Kidney (tissue), 14 donors: ENCODE results near the gene MRGPRD. TPM values are rescaled to one million over a fixed set of nuclear protein-coding genes. Genes with fewer than 3 reads are reported as not detected.

Experiments
- DNase-seq, 5 donors: peaks; one replicate each; pipeline ENCODE4 v3.0.0-alpha.2; 2013 to 2020
- FAIRE-seq: peaks from 2 replicates; lab custom pipeline; 2012; peaks lifted over from hg19 to GRCh38; lab: Jason Lieb, UNC
- H3K27ac ChIP-seq, 2 donors: one replicate each; pipeline ENCODE4 v1.7.0; 2013; ENCODE audit warnings: low read depth in 2 of 2, low read length in 2 of 2, inconsistent platforms in 1 of 2
- H3K27me3 ChIP-seq: one replicate; pipeline ENCODE4 v1.7.1; 2013; ENCODE audit warnings: low read length, inconsistent platforms; ENCODE audit not compliant: control insufficient read depth, insufficient read depth
- H3K36me3 ChIP-seq, 3 donors: one replicate each; pipeline versions ENCODE4 v1.7.0 to v1.7.1; 2013; ENCODE audit warnings: low read length in 3 of 3, control low read depth in 1 of 3, inconsistent platforms in 1 of 3; ENCODE audit not compliant: insufficient read depth in 3 of 3, control insufficient read depth in 2 of 3
- H3K4me1 ChIP-seq, 3 donors: one replicate each; pipeline versions ENCODE4 v1.7.0 to v1.7.1; 2013; ENCODE audit warnings: low read length in 3 of 3, inconsistent platforms in 1 of 3, low read depth in 1 of 3; ENCODE audit not compliant: control insufficient read depth in 2 of 3, insufficient read depth in 2 of 3
- H3K4me3 ChIP-seq, 3 donors: one replicate each; pipeline versions ENCODE4 v1.7.0 to v1.8.1; 2013; ENCODE audit warnings: low read length in 3 of 3, control low read depth in 1 of 3, inconsistent platforms in 1 of 3
- H3K9ac ChIP-seq, 3 donors: one replicate each; pipeline versions ENCODE4 v1.7.0 to v1.7.1; 2013; ENCODE audit warnings: low read length in 3 of 3, control low read depth in 1 of 3, inconsistent platforms in 1 of 3
- H3K9me3 ChIP-seq, 3 donors: one replicate each; pipeline versions ENCODE4 v1.7.0 to v1.7.1; 2013; ENCODE audit warnings: low read length in 3 of 3, control low read depth in 1 of 3, inconsistent platforms in 1 of 3; ENCODE audit not compliant: control insufficient read depth in 2 of 3, insufficient read depth in 1 of 3
- intact Hi-C: fragments of 100-400 bp; cut with DNase I; formaldehyde crosslinking; loops from one replicate; pipeline ENCODE4 v1.11.1; 2022
- polyA plus RNA-seq: library from polyadenylated mRNA; stranded (reverse); fragments of 350-450 nt; fragmentation: Illumina TruSeq; extraction: RNeasy Lipid Tissue Mini Kit (QIAGEN cat#74804); gene quantifications from one replicate; pipeline ENCODE4 v1.2.3, GENCODE V29; 2014; ENCODE audit warnings: low read depth, low replicate concordance; ENCODE audit not compliant: insufficient read depth
- total RNA-seq: library from RNA; stranded (reverse); fragmentation: NEBNext Ultra II Directional; extraction: Animal tissue kit (Norgen Biotek cat#: 25700); gene quantifications from one replicate; pipeline ENCODE4 v1.2.1, GENCODE V29; 2021
- TF ChIP-seq, protein P1 (sequence below): IDR thresholded peaks from 3 replicates; pipeline ENCODE4 v1.5.1; 2012; ENCODE audit warnings: mild to moderate bottlenecking, moderate library complexity, borderline replicate concordance; ENCODE audit not compliant: insufficient read depth; ENCODE audit errors: extremely low read depth
- donor health status: control.
- donor health status: control.
- donor health status: control.
- donor health status: control.
- donor health status: control.
- donor health status: DM: yes; HTN: yes; CAD: no.
- donor health status: Normal renal cell carcinoma (clear cell type).

MRGPRD gene
- total and polyA plus RNA-seq, 2 donors from 2014 or later = not detected

DNA sequence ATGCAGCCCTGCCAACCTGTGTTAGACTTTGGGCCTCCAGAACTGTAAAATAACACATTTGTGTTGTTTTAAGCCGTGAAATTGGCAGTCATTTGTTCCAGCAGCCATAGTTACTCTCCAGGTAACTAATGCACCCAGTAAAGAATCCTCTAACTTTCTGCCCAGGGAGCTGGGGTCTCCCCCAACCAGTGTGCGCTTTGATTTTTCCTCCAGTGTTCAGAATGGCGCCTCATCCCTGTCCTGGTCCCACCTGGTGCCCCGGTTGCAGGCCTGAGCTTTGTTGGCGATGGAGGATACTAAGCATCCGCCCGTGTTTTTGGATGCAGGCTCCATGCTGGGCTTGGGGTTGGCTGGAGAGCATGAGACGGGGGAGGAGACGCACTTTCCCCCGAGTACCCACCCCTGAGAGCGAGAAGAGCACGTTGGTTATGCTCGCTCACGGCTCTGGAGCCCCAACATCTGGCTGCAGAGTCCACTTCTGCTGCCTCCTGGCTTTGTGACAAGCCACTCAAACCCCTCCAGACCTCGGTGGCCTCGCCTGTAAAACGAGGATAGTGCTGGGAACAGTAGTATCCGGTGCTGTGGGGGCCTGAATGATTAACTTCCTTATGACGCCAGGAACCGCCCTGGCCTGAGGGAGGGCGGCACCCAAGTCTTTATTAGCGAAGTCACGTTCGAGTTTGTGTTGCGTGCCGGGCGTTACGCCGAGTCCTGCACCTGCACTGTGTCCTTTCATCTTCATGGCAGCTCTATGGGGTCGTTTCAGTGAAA, 25.8 kb downstream of the MRGPRD start:
- peak in 4 of 5 donors; percentile 60 to 79 (median 64) for DNase-seq
- no peak overlapping the region for H3K27ac ChIP-seq
- H3K4me1 ChIP-seq = no peaks in the 10 kb centered on the region
- H3K27me3 ChIP-seq = no peaks in the 10 kb centered on the region
- no peaks in the 10 kb centered on the region for H3K9me3 ChIP-seq
- no peaks in the 10 kb centered on the region for H3K36me3 ChIP-seq
- intact Hi-C loops = no loop called here
- H3K4me3 ChIP-seq = peak overlapping the region in 1 of 3 donors; percentile 25
- no peak for FAIRE-seq
- TF ChIP-seq, protein P1, sequence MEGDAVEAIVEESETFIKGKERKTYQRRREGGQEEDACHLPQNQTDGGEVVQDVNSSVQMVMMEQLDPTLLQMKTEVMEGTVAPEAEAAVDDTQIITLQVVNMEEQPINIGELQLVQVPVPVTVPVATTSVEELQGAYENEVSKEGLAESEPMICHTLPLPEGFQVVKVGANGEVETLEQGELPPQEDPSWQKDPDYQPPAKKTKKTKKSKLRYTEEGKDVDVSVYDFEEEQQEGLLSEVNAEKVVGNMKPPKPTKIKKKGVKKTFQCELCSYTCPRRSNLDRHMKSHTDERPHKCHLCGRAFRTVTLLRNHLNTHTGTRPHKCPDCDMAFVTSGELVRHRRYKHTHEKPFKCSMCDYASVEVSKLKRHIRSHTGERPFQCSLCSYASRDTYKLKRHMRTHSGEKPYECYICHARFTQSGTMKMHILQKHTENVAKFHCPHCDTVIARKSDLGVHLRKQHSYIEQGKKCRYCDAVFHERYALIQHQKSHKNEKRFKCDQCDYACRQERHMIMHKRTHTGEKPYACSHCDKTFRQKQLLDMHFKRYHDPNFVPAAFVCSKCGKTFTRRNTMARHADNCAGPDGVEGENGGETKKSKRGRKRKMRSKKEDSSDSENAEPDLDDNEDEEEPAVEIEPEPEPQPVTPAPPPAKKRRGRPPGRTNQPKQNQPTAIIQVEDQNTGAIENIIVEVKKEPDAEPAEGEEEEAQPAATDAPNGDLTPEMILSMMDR = no peak
- no peak overlapping the region for H3K9ac ChIP-seq

GRCh38 chr11:68950762-68951161, 30.0 kb downstream of the MRGPRD start:
- Histone ChIP-seq H3K9me3 (no peaks in the 10 kb centered on the region), H3K27me3 (no peaks in the 10 kb centered on the region), H3K27ac (no peak overlapping the region), H3K9ac (no peak overlapping the region), H3K36me3 (no peaks in the 10 kb centered on the region), H3K4me1 (no peaks in the 10 kb centered on the region), H3K4me3 (no peak overlapping the region)
- TF ChIP-seq, protein P1 = no peak
- DNase-seq = no peak
- intact Hi-C loops = no loop called here
- FAIRE-seq = no peak

DNA sequence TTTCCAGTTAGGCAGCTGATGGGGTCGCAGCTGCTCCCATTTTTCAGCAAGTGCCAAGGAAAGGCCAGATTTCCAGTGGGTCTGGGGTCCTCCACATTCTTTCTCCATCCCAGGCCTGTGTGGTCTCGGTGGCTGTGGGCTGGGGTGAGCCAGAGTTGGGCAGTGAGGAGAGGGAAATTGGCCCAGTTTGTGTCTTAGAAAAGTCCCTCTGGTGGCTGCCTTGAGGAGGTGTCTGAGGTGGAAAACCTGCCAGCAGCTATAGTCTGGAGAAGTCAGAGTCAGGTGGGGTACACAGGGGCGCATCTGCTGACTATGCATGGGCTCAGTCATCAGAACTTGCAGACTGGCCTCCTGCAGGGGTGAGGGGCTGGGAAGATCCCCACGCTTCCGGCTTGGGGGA, 30.5 kb downstream of the MRGPRD start:
- intact Hi-C loops = no loop called here
- H3K36me3 ChIP-seq = no peaks in the 10 kb centered on the region
- H3K9me3 ChIP-seq = no peaks in the 10 kb centered on the region
- no peaks in the 10 kb centered on the region for H3K4me1 ChIP-seq
- no peak overlapping the region for H3K4me3 ChIP-seq
- FAIRE-seq (no peak), DNase-seq (no peak)
- H3K27ac ChIP-seq = no peak overlapping the region
- TF ChIP-seq, protein P1 = no peak
- no peaks in the 10 kb centered on the region for H3K27me3 ChIP-seq
- H3K9ac ChIP-seq = no peak overlapping the region

DNA sequence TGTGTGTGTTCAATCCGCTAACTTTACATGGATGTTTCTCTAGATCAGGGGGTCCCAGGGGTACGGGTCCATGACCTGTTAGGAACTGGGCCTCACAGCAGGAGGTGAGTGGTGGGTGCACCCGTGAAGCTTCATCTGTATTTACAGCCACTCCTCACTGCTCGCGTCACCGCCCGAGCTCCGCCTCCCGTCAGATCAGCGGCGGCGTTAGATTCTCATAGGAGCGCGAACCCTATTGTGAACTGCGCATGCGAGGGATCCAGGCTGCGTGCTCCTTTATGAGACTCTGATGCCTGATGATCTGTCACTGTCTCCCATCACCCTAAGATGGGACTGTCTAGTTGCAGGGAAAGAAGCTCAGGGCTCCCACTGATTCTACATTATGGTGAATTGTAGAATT, 31.9 kb downstream of the MRGPRD start:
- intact Hi-C loops = no loop called here
- Histone ChIP-seq H3K9me3 (no peaks in the 10 kb centered on the region), H3K36me3 (no peaks in the 10 kb centered on the region), H3K27me3 (no peaks in the 10 kb centered on the region), H3K4me1 (no peaks in the 10 kb centered on the region), H3K4me3 (no peak overlapping the region), H3K27ac (no peak overlapping the region), H3K9ac (no peak overlapping the region)
- TF ChIP-seq, protein P1 = no peak
- DNase-seq (no peak), FAIRE-seq (no peak)
